Gastroesophageal sphincter (tissue), 4 donors: ENCODE results near the gene FAM219A. TPM values are rescaled to one million over a fixed set of nuclear protein-coding genes. Genes with fewer than 3 reads are reported as not detected.

ENCODE experiments used
- ATAC-seq: fragments of 150-250 bp; one replicate; pipeline ENCODE4 v1.9.1; 2016; ENCODE audit warnings: mild to moderate bottlenecking, moderate library complexity
- H3K27ac ChIP-seq, 4 donors: fragments of 200-600 bp; sonication (generic) in 3 of 4; 1 replicate in 3 of 4; 2 replicates in 1 of 4; pipeline ENCODE4 v1.5.1; 2016 to 2019
- H3K27me3 ChIP-seq: fragments of 200-600 bp; sonication (generic); one replicate; pipeline ENCODE4 v1.5.1; 2019
- H3K36me3 ChIP-seq, 2 donors: fragments of 200-600 bp; sonication (generic); one replicate each; pipeline ENCODE4 v1.5.1; 2019; ENCODE audit warnings: control low read depth in 1 of 2
- H3K4me1 ChIP-seq, 3 donors: fragments of 200-600 bp; sonication (generic); 1 replicate in 2 of 3; 2 replicates in 1 of 3; pipeline ENCODE4 v1.5.1; 2016 to 2019; ENCODE audit warnings: control low read depth in 2 of 3
- H3K4me3 ChIP-seq, 2 donors: fragments of 200-600 bp; sonication (generic); one replicate each; pipeline ENCODE4 v1.5.1; 2019; ENCODE audit warnings: mild to moderate bottlenecking in 1 of 2, moderate library complexity in 1 of 2
- H3K9me3 ChIP-seq, 3 donors: fragments of 200-600 bp; sonication (generic); one replicate each; pipeline ENCODE4 v1.5.1; 2017 to 2019; ENCODE audit warnings: control low read depth in 2 of 3
- EP300 ChIP-seq: sonication (generic); formaldehyde crosslinking; IDR thresholded peaks from one replicate; pipeline ENCODE4 v1.6.1; 2017; ENCODE audit warnings: antibody characterized with exemption, mild to moderate bottlenecking
- POLR2A ChIP-seq, 2 donors: fragments of 450-650 bp; IDR thresholded peaks; one replicate each; pipeline ENCODE4 v1.6.1; 2017; ENCODE audit warnings: antibody characterized with exemption in 2 of 2, mild to moderate bottlenecking in 2 of 2, moderate library complexity in 1 of 2
- POLR2AphosphoS5 ChIP-seq: sonication (generic); formaldehyde crosslinking; IDR thresholded peaks from one replicate; pipeline ENCODE4 v1.6.1; 2017; ENCODE audit warnings: antibody characterized with exemption
- WGBS, 2 donors: methylation state at CpG; one replicate each; pipeline ENCODE4 v1.1.5; 2018; ENCODE audit warnings: low coverage in 1 of 2; 5-methylcytosine and 5-hydroxymethylcytosine counted together
- total RNA-seq, 4 donors: library from RNA; depleted of rRNA; stranded (reverse); fragments of >200 nt; gene quantifications; one replicate each; pipeline ENCODE4 v1.1.0, GENCODE V29; 2016
- TF ChIP-seq, protein P1 (sequence below), 4 experiments: fragments of 200-600 bp in 2 of 4; fragments of 450-650 bp in 2 of 4; sonication (generic) in 1 of 4; IDR thresholded peaks; one replicate each; pipeline ENCODE4 v1.5.1; 2017 to 2019; ENCODE audit warnings: antibody characterized with exemption in 4 of 4, mild to moderate bottlenecking in 2 of 4, moderate library complexity in 2 of 4

Gene FAM219A
- total RNA-seq, 4 donors from 2014 or later: 11.2 to 18.4 (median 13.4) TPM

DNA sequence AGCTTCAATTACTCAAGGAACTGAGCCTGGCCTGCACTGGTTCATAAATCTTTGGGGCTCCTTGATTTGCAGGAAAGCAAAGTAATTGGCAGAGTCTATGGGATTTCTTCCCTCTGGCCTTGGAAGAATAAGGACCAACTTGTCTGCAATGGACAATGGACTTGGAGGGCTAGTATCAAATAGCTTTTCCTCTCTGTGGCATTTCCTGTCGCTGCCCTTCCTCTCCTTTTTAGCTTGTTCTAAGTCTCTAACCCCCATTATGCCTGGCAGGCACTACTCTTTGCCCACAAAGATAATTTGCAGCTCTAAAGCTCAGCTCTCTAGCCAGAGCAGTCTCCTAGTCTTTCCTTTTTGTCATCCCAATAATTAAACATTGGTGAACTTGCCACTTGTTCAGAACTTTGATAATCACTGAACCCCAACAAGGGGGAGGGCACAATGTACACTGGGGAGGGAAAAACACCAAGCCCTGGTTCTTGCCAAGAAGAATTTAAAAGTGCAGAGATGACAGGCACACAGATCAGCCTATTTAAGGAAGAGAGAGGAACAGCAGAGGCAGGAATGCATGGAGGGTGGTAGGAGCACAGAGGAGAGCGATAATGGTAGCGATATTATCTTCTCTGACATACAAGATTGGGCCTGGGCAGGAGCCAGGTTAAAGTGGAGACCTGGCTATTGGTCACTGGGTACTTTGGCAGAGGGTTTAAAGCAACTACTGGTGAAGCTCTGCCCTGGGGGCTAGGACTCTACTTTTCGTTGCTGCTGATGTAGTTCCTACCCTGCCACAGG lies 38.5 kb downstream of the FAM219A start:
- Histone ChIP-seq H3K4me3 (no peak overlapping the region), H3K36me3 (peaks cover 0 to 5% of the 10 kb centered on the region in 2 donors), H3K9me3 (no peaks in the 10 kb centered on the region), H3K4me1 (no peaks in the 10 kb centered on the region), H3K27me3 (no peaks in the 10 kb centered on the region), H3K27ac (no peak overlapping the region)
- no peak for TF ChIP-seq POLR2AphosphoS5
- no peak for TF ChIP-seq EP300
- TF ChIP-seq, protein P1, sequence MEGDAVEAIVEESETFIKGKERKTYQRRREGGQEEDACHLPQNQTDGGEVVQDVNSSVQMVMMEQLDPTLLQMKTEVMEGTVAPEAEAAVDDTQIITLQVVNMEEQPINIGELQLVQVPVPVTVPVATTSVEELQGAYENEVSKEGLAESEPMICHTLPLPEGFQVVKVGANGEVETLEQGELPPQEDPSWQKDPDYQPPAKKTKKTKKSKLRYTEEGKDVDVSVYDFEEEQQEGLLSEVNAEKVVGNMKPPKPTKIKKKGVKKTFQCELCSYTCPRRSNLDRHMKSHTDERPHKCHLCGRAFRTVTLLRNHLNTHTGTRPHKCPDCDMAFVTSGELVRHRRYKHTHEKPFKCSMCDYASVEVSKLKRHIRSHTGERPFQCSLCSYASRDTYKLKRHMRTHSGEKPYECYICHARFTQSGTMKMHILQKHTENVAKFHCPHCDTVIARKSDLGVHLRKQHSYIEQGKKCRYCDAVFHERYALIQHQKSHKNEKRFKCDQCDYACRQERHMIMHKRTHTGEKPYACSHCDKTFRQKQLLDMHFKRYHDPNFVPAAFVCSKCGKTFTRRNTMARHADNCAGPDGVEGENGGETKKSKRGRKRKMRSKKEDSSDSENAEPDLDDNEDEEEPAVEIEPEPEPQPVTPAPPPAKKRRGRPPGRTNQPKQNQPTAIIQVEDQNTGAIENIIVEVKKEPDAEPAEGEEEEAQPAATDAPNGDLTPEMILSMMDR (IDR thresholded peaks at IDR 0.05): no peak
- no peak for TF ChIP-seq POLR2A (IDR thresholded peaks at IDR 0.05)
- WGBS, 2 donors: 83 to 88% methylated on average over 3 of the region's 4 CpGs
- no peak for ATAC-seq

DNA sequence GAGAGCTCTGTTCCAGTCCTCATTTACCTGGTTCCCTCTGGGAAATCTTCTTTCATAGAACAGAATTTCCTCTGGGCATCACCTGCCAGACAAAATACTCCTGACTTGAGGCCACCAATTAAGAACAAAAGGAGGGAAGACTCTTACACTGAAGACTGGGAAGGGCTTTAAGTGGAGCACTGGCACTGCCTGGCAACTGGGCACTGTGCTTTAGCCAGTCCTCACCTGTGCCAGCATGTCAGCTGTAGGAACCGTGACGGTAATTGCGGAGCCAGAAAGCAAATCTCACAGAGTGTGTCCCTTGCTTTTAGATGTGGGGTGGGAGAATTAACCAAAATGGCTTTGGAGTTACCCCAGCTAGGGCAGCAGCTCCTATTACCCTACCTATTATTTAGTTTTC lies 40.6 kb downstream of the FAM219A start:
- no peaks in the 10 kb centered on the region for H3K9me3 ChIP-seq
- ATAC-seq: no peak
- H3K4me3 ChIP-seq: no peak overlapping the region
- no peaks in the 10 kb centered on the region for H3K27me3 ChIP-seq
- no peak overlapping the region for H3K27ac ChIP-seq
- no peak for TF ChIP-seq POLR2AphosphoS5
- TF ChIP-seq EP300: no peak
- TF ChIP-seq, protein P1 (IDR thresholded peaks at IDR 0.05): no peak
- no peak for TF ChIP-seq POLR2A (IDR thresholded peaks at IDR 0.05)
- H3K4me1 ChIP-seq: no peaks in the 10 kb centered on the region
- peaks cover 0 to 5% of the 10 kb centered on the region in 2 donors for H3K36me3 ChIP-seq
- 92 to 100% methylated on average over 2 to 3 of the region's 3 CpGs for WGBS, 2 donors

DNA sequence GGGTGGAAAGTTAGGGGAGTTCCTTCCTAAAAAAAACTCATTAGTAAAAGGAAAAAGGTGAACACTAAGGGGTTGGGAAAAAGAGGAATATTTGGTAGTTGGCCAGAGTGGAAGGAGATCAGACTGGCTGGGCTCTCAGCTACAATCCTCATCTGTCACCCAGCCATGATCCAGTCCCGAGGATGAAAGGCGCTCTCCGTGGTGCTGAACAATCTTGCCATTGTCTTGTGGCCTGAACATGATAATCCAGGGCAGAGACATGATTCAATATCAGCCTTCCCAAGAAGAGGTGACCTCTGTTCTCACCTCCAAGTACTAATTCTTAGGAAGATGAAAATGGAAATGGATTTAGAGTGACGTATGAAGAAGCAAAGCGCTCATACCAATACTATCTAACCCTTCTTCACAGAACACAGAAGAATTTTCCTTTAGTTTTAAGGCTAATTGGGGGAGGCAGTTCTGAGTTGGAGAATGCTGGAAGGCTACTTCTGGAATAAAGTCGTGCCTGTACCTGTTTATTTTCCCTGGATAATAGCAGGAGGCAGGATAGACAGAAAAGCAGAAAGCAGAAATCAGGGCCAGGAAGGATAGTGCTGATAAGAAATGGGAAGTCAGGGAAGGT lies 45.0 kb downstream of the FAM219A start:
- H3K36me3 ChIP-seq: no peaks in the 10 kb centered on the region
- H3K9me3 ChIP-seq: no peaks in the 10 kb centered on the region
- 23 to 26% methylated on average over 3 to 5 of the region's 6 CpGs for WGBS, 2 donors
- TF ChIP-seq, protein P1 (IDR thresholded peaks at IDR 0.05): no peak
- no peak for TF ChIP-seq POLR2AphosphoS5
- no peak for TF ChIP-seq POLR2A (IDR thresholded peaks at IDR 0.05)
- no peak for TF ChIP-seq EP300
- ATAC-seq: no peak
- no peaks in the 10 kb centered on the region for H3K27me3 ChIP-seq
- no peaks in the 10 kb centered on the region for H3K4me1 ChIP-seq
- H3K4me3 ChIP-seq: no peak overlapping the region
- H3K27ac ChIP-seq: no peak overlapping the region

DNA sequence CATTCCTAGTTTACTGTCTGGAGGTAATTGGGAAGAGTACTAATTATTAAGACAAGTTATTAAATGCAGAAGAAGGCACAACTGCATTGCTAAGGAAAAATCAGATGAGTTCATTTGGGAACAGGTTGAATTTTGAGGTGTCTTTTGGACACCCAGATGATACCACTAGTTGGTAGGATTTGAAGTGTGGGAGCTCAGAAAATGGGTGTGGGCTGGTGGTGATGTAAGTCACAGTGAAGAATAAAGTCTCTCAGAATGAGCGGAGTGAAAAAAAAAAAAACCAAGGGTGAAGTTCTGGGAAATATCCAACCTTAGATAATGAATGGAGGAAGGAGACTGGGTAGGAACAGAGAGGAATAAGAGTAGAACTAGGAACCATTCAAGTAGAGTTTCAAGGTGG lies 46.0 kb downstream of the FAM219A start:
- 43 to 100% methylated on average over 1 of the region's 1 CpG for WGBS, 2 donors
- Histone ChIP-seq H3K36me3 (no peaks in the 10 kb centered on the region), H3K4me1 (no peaks in the 10 kb centered on the region), H3K9me3 (no peaks in the 10 kb centered on the region), H3K4me3 (no peak overlapping the region), H3K27me3 (no peaks in the 10 kb centered on the region), H3K27ac (no peak overlapping the region)
- ATAC-seq: no peak
- TF ChIP-seq POLR2AphosphoS5 (no peak), EP300 (no peak), POLR2A (IDR thresholded peaks at IDR 0.05) (no peak)
- TF ChIP-seq, protein P1 (IDR thresholded peaks at IDR 0.05): no peak

DNA sequence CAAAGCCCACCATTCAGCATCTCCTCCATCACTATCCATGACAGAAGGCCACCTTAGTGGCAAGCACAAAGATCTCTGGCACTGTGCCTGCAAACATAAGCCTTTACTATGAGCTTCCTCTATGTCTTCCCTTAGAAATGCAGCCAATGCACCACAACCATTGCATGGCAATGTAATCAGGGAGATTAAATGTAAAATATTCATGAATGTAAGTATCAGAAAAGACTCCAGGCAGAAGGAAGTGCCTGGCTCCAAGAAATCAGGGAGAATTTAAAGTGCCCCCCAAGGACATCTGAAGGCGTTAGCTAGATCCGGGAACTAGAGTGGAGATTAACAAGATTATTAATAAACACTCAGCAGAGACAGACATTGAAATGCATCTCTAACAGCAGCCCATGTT lies 49.2 kb downstream of the FAM219A start:
- Histone ChIP-seq H3K27ac (no peak overlapping the region), H3K4me1 (no peaks in the 10 kb centered on the region), H3K4me3 (no peak overlapping the region), H3K27me3 (no peaks in the 10 kb centered on the region), H3K9me3 (no peaks in the 10 kb centered on the region), H3K36me3 (peaks cover 0 to 21% of the 10 kb centered on the region in 2 donors)
- no peak for TF ChIP-seq EP300
- 63 to 80% methylated on average over 2 of the region's 2 CpGs for WGBS, 2 donors
- no peak for ATAC-seq
